WTC11 (cell line): ENCODE measurements around the gene FAM9A. TPM values are rescaled to one million over a fixed set of nuclear protein-coding genes. Genes with fewer than 3 reads are reported as not detected.
"Not testable (repeated sequence)": the region's sequence is repeated elsewhere in the genome, so short reads cannot be mapped to it uniquely, and the experiment has no call there.

ENCODE experiments used
- ATAC-seq: fragments of 200-7000 bp; cut with Tn5 transposase; 2 replicates; pipeline ENCODE4 v1.10.0; 2021; ENCODE audit warnings: mild to moderate bottlenecking, moderate library complexity
- CTCF ChIA-PET: fragments of 300-600 bp; sonication (Branson Sonifier 250); formaldehyde crosslinking; loops from one replicate; lab custom pipeline; 2021; ENCODE audit warnings: antibody characterized with exemption; lab: Charles Lee
- POLR2A ChIA-PET: fragments of 350-600 bp; sonication (Branson Sonifier 250); formaldehyde crosslinking; loops from one replicate; lab custom pipeline; 2021; ENCODE audit warnings: antibody characterized with exemption; lab: Charles Lee
- DNase-seq: peaks from one replicate; pipeline ENCODE4 v3.0.0; 2021; ENCODE audit warnings: low spot score
- H3K27ac Mint-ChIP-seq: 2 replicates; pipeline ENCODE4 v1.8.0; 2021; ENCODE audit warnings: mixed read lengths
- H3K27me3 Mint-ChIP-seq: 2 replicates; pipeline ENCODE4 v1.8.0; 2021; ENCODE audit warnings: low read depth, mild to moderate bottlenecking, moderate library complexity, mixed read lengths
- H3K36me3 Mint-ChIP-seq: 2 replicates; pipeline ENCODE4 v1.8.0; 2021; ENCODE audit warnings: mixed read lengths
- H3K4me1 Mint-ChIP-seq: 2 replicates; pipeline ENCODE4 v1.8.0; 2022; ENCODE audit warnings: mixed read lengths
- H3K4me3 Mint-ChIP-seq: 2 replicates; pipeline ENCODE4 v1.8.0; 2021; ENCODE audit warnings: mild to moderate bottlenecking, moderate library complexity, mixed read lengths
- H3K9me3 Mint-ChIP-seq: 2 replicates; pipeline ENCODE4 v1.8.0; 2021; ENCODE audit warnings: mixed read lengths
- CBFB ChIP-seq: sonication (generic); formaldehyde crosslinking; IDR thresholded peaks from 2 replicates; pipeline ENCODE4 v1.8.1; 2022; ENCODE audit warnings: mild to moderate bottlenecking, low read depth, missing genetic modification reagents
- E2F5 ChIP-seq: sonication (generic); formaldehyde crosslinking; IDR thresholded peaks from 2 replicates; pipeline ENCODE4 v1.8.1; 2022; ENCODE audit warnings: mild to moderate bottlenecking, moderate library complexity, missing genetic modification reagents
- HMGA2 ChIP-seq: fragments of 250-450 bp; sonication (Bioruptor Pico); IDR thresholded peaks from 2 replicates; pipeline ENCODE4 v1.4.0; 2021; ENCODE audit warnings: mild to moderate bottlenecking, moderate library complexity
- JAZF1 ChIP-seq: fragments of 250-450 bp; sonication (Bioruptor Pico); IDR thresholded peaks from 2 replicates; pipeline ENCODE4 v1.9.0; 2021; ENCODE audit warnings: moderate library complexity, mild to moderate bottlenecking, inconsistent platforms
- JUN ChIP-seq: sonication (generic); formaldehyde crosslinking; IDR thresholded peaks from 2 replicates; pipeline ENCODE4 v1.8.0; 2023; ENCODE audit warnings: mild to moderate bottlenecking, missing genetic modification reagents
- KAT7 ChIP-seq: sonication (generic); formaldehyde crosslinking; IDR thresholded peaks from 2 replicates; pipeline ENCODE4 v1.8.1; 2023; ENCODE audit warnings: missing genetic modification reagents, mild to moderate bottlenecking, borderline replicate concordance
- NFATC4 ChIP-seq: fragments of 250-450 bp; sonication (Bioruptor Pico); IDR thresholded peaks from 2 replicates; pipeline ENCODE4 v1.9.0; 2021; ENCODE audit warnings: mild to moderate bottlenecking
- NR1H2 ChIP-seq: sonication (generic); formaldehyde crosslinking; IDR thresholded peaks from 2 replicates; pipeline ENCODE4 v1.9.0; 2021; ENCODE audit warnings: mild to moderate bottlenecking, moderate library complexity, missing genetic modification reagents
- NR2C2 ChIP-seq: sonication (generic); formaldehyde crosslinking; IDR thresholded peaks from 2 replicates; pipeline ENCODE4 v1.8.0; 2022; ENCODE audit warnings: mild to moderate bottlenecking, missing genetic modification reagents
- PRRX2 ChIP-seq: fragments of 250-450 bp; sonication (Bioruptor Pico); IDR thresholded peaks from 2 replicates; pipeline ENCODE4 v1.8.0; 2021; ENCODE audit warnings: mild to moderate bottlenecking
- RELA ChIP-seq: sonication (generic); formaldehyde crosslinking; IDR thresholded peaks from 2 replicates; pipeline ENCODE4 v1.8.1; 2022; ENCODE audit warnings: missing genetic modification reagents, mild to moderate bottlenecking, borderline replicate concordance
- TCF7 ChIP-seq: sonication (generic); formaldehyde crosslinking; IDR thresholded peaks from 2 replicates; pipeline ENCODE4 v1.8.0; 2022; ENCODE audit warnings: mild to moderate bottlenecking, low read depth, missing genetic modification reagents, moderate library complexity
- TEAD1 ChIP-seq: sonication (generic); formaldehyde crosslinking; IDR thresholded peaks from 2 replicates; pipeline ENCODE4 v1.8.0; 2022; ENCODE audit warnings: mild to moderate bottlenecking, missing genetic modification reagents
- ZNF121 ChIP-seq: sonication (generic); formaldehyde crosslinking; IDR thresholded peaks from 2 replicates; pipeline ENCODE4 v1.8.0; 2023; ENCODE audit warnings: missing genetic modification reagents
- ZNF317 ChIP-seq: sonication (generic); formaldehyde crosslinking; IDR thresholded peaks from 2 replicates; pipeline ENCODE4 v1.8.1; 2023; ENCODE audit warnings: low read depth, mild to moderate bottlenecking, moderate library complexity, missing genetic modification reagents, borderline replicate concordance
- total RNA-seq: library from RNA; stranded (reverse); gene quantifications from 3 replicates; pipeline ENCODE4 v1.2.3, GENCODE V29; 2021
- TF ChIP-seq, protein P1 (sequence below): sonication (generic); formaldehyde crosslinking; IDR thresholded peaks from 2 replicates; pipeline ENCODE4 v1.8.0; 2023; ENCODE audit warnings: missing genetic modification reagents
- TF ChIP-seq, protein P2 (sequence below): sonication (generic); formaldehyde crosslinking; IDR thresholded peaks from 2 replicates; pipeline ENCODE4 v1.8.1; 2022; ENCODE audit warnings: missing genetic modification reagents, borderline replicate concordance

Gene FAM9A
- total RNA-seq, 1 experiment from 2014 or later, result not detected

DNA sequence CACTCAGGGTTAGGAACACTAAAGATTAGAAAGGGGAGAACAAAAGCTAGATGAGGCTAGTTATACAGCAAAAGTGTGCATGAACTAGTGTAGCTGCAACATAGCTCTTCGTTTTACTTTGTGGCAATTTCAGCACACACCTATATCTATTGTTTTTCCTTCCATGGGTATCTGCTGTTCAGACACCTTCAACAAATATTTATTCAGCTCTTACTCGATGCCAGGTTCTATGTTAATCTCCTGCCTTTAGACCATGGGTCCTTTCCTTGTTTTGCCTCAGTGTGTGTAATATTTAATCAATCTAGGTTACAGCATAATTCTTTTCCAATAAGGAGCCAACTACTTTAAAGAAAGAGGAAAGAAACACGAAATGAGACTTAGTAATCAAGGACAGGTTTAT is 10.4 kb upstream of the FAM9A start:
- ATAC-seq (no peak), DNase-seq (no peak)
- Mint-ChIP-seq H3K4me3 (no peak overlapping the region), H3K27me3 (no peaks in the 10 kb centered on the region)
- TF ChIP-seq JAZF1 (CRISPR knock-in tag) (no peak), TEAD1 (CRISPR knock-in tag) (no peak)
- TF ChIP-seq, all 79 proteins: peak for 0
- Mint-ChIP-seq H3K36me3 (no peaks in the 10 kb centered on the region), H3K9me3 (no peaks in the 10 kb centered on the region), H3K27ac (no peak overlapping the region), H3K4me1 (no peaks in the 10 kb centered on the region)
- ChIA-PET POLR2A (interaction anchor here (0.7 kb wide), 1 partner anchor 194 kb away, joined by 9 read pairs; no protein-coding TSS in a partner anchor), CTCF (interaction anchor here (0.6 to 1.4 kb wide), 2 partner anchors 10 to 1825 kb away, joined by 3 read pairs; no protein-coding TSS in a partner anchor)

DNA sequence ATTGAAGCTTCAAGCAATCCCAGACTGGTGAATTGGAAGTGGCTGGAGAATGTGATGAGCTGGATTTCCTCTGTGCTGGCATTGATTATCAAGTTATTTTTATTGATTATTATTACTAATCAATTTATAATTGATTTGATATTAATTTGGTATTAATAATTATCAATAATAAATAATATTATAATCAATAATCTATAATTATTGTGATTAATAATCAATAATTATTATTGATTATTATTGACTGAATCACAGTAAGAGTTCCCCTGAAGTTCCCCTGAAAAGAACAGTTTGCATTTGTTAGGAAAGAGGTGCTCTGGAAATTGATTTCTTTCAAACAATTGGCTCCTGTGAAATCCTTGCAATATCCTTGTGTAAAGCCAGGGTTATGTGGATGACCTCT is 7.5 kb upstream of the FAM9A start:
- POLR2A ChIA-PET, result no interaction called here
- no peak for ATAC-seq
- H3K27me3 Mint-ChIP-seq, result no peaks in the 10 kb centered on the region
- H3K27ac Mint-ChIP-seq, result no peak overlapping the region
- no peak for DNase-seq
- TF ChIP-seq HMGA2 (CRISPR knock-in tag) (peak; percentile 97), ZNF121 (CRISPR knock-in tag) (no peak), RELA (no peak), NR2C2 (CRISPR knock-in tag) (no peak)
- TF ChIP-seq, protein P1, sequence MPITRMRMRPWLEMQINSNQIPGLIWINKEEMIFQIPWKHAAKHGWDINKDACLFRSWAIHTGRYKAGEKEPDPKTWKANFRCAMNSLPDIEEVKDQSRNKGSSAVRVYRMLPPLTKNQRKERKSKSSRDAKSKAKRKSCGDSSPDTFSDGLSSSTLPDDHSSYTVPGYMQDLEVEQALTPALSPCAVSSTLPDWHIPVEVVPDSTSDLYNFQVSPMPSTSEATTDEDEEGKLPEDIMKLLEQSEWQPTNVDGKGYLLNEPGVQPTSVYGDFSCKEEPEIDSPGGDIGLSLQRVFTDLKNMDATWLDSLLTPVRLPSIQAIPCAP, result no peak
- CTCF ChIA-PET, result no interaction called here
- no peaks in the 10 kb centered on the region for H3K36me3 Mint-ChIP-seq
- no peaks in the 10 kb centered on the region for H3K4me1 Mint-ChIP-seq
- H3K4me3 Mint-ChIP-seq, result no peak overlapping the region
- H3K9me3 Mint-ChIP-seq, result no peaks in the 10 kb centered on the region

DNA sequence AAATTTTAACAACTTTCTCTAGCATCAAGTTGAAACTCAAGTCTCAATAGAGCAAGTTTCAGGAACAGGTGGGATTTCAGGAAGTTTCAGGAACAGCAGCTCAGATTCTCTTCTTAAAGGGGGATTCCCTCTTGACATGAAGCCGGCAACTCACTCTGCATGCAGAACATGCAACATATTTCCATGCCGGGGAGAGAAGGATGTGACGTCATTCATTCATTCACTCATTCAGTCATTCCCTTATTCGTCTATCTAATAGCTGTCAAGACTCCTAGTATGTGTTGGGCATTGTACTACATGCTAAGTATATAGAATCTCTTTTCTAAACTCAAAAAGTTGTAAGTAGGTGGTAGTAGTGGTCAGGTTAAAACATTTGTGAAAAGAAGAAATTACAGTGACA is 4.8 kb upstream of the FAM9A start:
- no peaks in the 10 kb centered on the region for H3K36me3 Mint-ChIP-seq
- no peak for TF ChIP-seq KAT7
- no peak for TF ChIP-seq PRRX2 (CRISPR knock-in tag)
- TF ChIP-seq ZNF317 (CRISPR knock-in tag), result no peak
- TF ChIP-seq, all 79 proteins: peak for 0
- H3K4me1 Mint-ChIP-seq, result no peaks in the 10 kb centered on the region
- no peaks in the 10 kb centered on the region for H3K9me3 Mint-ChIP-seq
- ChIA-PET CTCF (no interaction called here), POLR2A (no interaction called here)
- H3K27me3 Mint-ChIP-seq, result no peaks in the 10 kb centered on the region
- H3K27ac Mint-ChIP-seq, result no peak overlapping the region
- DNase-seq, result no peak
- ATAC-seq, result no peak
- H3K4me3 Mint-ChIP-seq, result no peak overlapping the region

- TF ChIP-seq NR1H2 (CRISPR knock-in tag) (no peak), TCF7 (CRISPR knock-in tag) (no peak)
- TF ChIP-seq, all 79 proteins: peak for 0
- no peaks in the 10 kb centered on the region for H3K27me3 Mint-ChIP-seq
- POLR2A ChIA-PET, result no interaction called here
- no peak overlapping the region for H3K27ac Mint-ChIP-seq
- ATAC-seq, result no peak
- no peak overlapping the region for H3K4me3 Mint-ChIP-seq
- no peaks in the 10 kb centered on the region for H3K36me3 Mint-ChIP-seq
- CTCF ChIA-PET, result no interaction called here
- no peak for DNase-seq
- H3K4me1 Mint-ChIP-seq, result no peaks in the 10 kb centered on the region
- H3K9me3 Mint-ChIP-seq, result no peaks in the 10 kb centered on the region
These were observed 3.9 kb upstream of the FAM9A start for GRCh38 chrX:8805046-8805445.

GRCh38 chrX:8803326-8803725 is 2.1 kb upstream of the FAM9A start:
- ATAC-seq (no peak), DNase-seq (no peak)
- Mint-ChIP-seq H3K9me3 (no peaks in the 10 kb centered on the region), H3K4me1 (no peaks in the 10 kb centered on the region), H3K27me3 (no peaks in the 10 kb centered on the region), H3K27ac (no peak overlapping the region), H3K36me3 (no peaks in the 10 kb centered on the region), H3K4me3 (no peak overlapping the region)
- ChIA-PET POLR2A (interaction anchor here (0.6 kb wide), 1 partner anchor 467 kb away, joined by 9 read pairs; no protein-coding TSS in a partner anchor), CTCF (no interaction called here)
- TF ChIP-seq NFATC4 (CRISPR knock-in tag) (no peak), CBFB (CRISPR knock-in tag) (no peak), E2F5 (CRISPR knock-in tag) (no peak), JUN (CRISPR knock-in tag) (no peak)
- TF ChIP-seq, protein P1, result no peak
- TF ChIP-seq, protein P2, sequence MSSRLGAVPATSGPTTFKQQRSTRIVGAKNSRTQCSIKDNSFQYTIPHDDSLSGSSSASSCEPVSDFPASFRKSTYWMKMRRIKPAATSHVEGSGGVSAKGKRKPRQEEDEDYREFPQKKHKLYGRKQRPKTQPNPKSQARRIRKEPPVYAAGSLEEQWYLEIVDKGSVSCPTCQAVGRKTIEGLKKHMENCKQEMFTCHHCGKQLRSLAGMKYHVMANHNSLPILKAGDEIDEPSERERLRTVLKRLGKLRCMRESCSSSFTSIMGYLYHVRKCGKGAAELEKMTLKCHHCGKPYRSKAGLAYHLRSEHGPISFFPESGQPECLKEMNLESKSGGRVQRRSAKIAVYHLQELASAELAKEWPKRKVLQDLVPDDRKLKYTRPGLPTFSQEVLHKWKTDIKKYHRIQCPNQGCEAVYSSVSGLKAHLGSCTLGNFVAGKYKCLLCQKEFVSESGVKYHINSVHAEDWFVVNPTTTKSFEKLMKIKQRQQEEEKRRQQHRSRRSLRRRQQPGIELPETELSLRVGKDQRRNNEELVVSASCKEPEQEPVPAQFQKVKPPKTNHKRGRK (CRISPR knock-in tag), result no peak

DNA sequence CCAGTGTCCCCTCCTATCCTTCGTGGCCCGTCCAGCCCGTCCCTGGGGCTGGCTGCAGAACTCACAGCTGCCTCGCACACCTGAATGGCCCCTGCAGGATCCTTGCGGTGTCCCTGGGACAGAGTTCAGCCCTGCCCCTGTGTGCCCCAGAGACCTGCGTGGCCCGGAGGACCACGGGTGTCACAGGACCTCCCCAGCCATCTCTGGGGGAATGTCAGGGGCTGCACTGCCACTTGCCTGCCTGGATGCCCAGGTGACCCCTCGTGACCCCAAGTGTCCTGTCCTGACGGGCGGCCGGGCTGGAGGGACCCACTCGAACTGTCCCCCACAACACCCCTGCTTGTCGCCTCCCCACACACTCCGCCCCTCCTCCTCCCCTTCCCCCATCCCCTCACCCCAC is 832 bp downstream of the FAM9A start:
- H3K4me3 Mint-ChIP-seq, result not testable (repeated sequence)

DNA sequence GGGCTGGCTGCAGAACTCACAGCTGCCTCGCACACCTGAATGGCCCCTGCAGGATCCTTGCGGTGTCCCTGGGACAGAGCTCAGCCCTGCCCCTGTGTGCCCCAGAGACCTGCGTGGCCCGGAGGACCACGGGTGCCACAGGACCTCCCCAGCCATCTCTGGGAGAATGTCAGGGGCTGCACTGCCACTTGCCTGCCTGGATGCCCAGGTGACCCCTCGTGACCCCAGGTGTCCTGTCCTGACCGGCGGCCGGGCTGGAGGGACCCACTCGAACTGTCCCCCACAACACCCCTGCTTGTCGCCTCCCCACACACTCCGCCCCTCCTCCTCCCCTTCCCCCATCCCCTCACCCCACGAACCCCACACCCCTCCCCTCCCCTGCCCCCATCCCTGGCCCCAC is 1.9 kb downstream of the FAM9A start:
- not testable (repeated sequence) for ATAC-seq, H3K9me3 Mint-ChIP-seq, H3K27ac Mint-ChIP-seq

More for the DNA sequence above, 832 bp downstream of the FAM9A start:
- POLR2A ChIA-PET, H3K27ac Mint-ChIP-seq, H3K4me1 Mint-ChIP-seq, H3K27me3 Mint-ChIP-seq, CTCF ChIA-PET, ATAC-seq, H3K9me3 Mint-ChIP-seq, DNase-seq, H3K36me3 Mint-ChIP-seq: not testable (repeated sequence)

More for the DNA sequence above, 1.9 kb downstream of the FAM9A start:
- CTCF ChIA-PET, H3K36me3 Mint-ChIP-seq, H3K4me1 Mint-ChIP-seq, DNase-seq, H3K27me3 Mint-ChIP-seq, POLR2A ChIA-PET, H3K4me3 Mint-ChIP-seq: not testable (repeated sequence)
